Activated T-cell treated with anti-CD3 and anti-CD28 coated beads for 1 hour (primary cell): ENCODE results near the gene EPN2.

ENCODE experiments used
- DNase-seq: peaks from one replicate; pipeline ENCODE4 v3.0.0-alpha.2; 2020; ENCODE audit warnings: low read depth

Gene EPN2

DNA sequence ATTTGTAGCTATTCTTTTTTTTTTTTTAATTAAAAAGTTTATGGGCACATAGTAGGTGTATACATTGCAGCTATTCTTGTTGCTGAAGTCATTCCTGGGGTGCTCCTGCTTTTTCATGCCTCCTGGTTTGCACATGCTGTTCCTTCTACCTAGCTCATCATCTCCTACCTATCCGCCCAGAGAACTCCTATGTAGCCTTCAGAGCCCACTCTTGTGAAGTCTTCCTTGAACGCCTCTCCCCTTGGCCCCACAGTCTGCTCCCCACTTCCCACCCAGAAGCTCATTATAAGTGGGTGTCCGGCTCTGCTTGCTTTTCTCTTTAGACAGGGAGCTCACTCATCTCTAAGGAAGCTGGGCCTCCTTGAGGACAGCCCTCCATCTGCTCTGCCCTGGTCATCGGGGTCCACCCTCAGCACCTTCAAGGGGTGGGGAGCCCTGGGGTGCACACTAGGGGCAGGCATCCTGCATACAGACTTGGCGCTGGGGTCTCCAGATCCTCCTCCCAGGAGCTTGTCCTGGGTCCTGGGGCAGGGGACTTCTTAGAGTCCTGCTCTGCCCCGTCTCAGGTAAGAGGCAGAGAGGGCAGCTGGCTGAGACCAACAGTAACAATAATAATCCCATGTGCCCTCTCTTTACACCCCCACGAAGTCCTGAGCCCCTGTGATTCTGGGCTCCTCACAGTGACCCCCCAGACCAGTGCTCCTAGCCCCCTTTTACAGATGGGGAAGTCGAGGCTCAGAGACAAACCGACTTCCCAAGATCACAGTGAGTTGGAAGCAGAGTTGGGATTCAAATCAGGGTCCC, 128.9 kb downstream of the EPN2 start:
- no peak for DNase-seq

DNA sequence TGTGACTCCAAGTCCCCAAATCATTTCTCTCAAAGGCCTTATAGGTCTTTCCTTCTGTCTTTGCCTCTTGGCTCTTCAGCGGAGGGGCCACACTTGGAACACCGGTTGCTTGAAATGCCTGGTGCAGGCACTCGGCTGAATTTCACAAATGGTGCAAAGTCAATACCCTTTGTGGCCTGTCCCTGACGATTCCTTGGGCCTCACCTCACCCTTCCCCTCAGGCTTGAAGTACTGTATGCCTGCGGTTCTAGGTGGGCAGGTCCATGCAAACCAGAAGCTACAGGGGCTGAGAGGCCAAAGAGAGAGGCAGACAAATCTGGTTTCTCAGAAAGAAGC, 129.4 kb downstream of the EPN2 start:
- DNase-seq = no peak

DNA sequence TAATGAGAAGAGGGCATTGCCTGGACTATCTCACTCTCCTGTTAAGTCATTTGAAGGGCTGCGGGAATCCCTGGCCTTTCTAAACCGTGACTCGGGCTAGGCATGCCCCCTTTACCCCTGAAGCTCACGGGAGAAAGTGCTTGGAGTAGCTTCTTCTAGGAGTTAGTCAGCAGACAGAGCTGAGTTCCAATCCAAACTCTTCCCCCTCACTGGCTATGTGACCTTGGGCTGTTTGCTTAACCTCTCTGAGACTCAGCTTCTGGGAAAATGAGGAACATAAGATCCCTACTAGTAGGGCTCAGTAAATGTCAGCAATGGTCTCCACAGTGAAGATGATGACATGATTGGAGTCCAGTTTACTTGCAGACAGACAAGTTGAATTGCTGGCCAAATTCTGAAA, 131.1 kb downstream of the EPN2 start:
- no peak for DNase-seq

DNA sequence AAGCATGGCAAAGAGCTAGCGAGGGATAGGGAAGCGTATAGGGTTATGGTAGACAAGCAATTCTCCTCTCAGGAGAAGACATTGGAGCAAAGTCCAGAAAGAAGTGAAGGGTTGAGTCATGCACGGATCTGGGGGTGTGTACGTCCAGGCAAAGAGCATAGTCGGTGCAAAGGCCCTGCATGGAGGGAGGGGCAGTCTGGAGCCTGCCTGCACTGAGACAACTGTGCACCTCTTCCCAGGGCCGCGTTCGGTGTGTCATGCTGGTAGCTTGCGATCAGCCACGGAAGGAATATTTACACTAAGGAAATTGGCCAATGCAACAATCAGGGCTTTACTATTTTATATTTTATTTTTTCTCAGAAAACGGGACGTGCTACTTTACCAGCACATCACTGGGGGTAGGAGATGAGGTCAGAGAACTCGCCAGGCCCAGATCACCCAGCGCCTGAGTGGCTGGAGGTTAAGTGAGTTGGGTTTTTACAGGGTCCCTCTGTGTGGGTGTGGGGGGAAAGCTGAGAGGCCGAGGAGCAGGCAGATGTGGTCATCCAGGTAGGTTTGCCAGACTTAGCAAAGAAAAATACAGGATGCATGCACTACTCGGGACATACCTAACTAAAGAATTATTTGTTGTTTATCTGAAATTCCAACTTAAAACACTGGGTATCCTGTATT, 132.1 kb downstream of the EPN2 start:
- no peak for DNase-seq

DNA sequence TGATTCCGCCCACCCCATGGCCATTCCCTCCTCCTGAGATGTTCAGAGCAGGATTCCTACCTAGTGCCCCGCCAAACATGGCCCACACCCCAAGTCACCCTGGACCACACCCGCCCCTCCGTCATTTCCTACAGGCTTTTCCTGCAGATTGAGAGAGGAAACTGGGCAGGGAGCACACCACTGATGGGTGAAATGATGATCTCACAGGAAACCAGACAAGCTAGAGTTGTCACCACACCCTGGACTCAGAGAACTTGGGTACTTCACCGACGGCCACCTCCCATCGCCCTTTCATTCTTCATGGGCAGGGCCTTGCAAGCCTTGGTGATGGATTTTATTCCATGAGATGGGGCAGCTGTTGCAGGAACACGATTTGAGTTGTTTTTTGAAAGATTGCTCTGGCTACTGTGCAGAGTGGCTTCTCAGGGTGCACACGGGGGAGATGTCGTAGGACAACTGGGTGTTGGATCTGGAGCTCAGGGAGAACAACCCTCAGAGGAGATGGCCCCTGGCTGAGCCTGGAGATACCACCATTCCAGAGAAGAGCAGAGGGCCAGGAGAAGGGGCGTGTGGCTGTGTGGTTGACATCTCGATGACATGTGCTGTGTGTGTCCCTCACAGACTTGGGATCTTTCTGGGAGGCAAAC, 132.8 kb downstream of the EPN2 start:
- no peak for DNase-seq

DNA sequence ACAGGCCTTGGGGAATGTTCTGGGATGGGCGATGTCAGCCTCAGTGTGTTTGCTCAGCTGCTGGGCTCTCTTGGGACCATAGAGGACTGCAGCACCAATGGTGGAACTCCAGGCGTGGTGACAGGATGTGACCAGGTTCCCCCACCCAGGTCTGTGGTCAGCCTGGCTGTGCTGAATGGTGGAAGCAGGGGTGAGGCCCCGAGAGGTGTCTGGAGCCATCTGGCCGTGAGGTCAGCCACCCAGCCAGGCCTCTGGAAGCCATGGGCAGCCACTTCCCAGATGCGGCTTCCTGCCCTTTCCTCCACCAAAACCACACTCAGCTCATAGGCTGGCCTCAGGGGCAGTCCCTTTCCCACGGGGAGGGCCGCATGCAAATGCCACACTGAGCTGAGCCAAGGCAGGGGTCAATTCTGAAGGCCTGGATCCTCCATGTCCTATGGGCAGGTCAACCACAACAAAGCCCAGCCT, 133.4 kb downstream of the EPN2 start:
- no peak for DNase-seq

DNA sequence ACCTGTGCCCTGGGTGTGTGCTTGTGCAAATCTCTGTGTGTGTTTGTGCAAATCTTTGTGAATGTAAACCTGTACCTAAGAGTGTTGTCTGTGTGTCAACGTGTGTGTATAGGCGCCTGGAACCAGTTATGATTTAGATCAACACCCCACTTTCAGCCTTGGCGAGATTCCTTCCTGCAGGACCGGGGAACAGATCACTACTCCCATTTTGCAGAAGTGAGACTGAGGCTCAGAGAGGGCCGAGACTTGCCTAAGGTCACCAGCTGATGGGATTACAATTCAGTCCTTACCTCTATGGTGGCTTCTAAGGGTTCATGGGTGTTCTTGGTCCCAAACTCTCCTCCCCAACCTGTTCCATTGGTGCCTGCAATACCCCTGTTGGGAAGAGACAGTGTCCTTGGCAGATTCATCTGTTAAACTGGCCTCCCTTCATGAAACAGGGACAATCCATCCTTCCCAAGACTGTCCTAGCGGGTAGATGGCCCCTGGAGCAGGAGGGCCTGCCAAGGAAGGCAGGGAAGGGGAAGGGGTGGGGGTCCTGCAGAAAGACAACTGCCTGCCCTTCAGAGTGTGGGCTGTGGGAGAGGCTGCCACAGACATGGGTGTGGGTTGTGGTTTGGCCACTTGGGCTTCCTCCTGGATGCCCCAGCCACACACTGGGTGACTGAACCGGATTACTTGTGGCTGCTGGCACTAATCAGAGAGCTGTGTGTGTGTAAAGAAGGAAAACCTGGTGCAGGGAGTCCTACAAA, 134.3 kb downstream of the EPN2 start:
- no peak for DNase-seq

DNA sequence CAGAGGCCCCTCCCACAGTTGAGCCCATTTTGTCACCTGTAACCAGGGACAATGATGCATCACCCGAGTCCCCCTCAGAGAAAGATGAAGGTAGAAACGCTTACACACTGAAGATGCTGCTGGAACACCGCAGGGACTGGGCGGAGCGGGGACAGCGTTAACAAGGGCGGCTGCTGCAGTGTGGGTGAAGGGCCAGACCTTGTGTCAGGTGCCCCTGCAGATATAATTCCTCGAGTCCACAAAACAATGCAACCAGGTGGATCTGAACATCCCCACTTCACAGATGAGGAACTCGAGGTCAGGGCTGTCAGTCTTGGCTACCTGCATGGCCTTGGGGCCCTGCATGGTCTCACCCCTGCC, 134.8 kb downstream of the EPN2 start:
- no peak for DNase-seq

DNA sequence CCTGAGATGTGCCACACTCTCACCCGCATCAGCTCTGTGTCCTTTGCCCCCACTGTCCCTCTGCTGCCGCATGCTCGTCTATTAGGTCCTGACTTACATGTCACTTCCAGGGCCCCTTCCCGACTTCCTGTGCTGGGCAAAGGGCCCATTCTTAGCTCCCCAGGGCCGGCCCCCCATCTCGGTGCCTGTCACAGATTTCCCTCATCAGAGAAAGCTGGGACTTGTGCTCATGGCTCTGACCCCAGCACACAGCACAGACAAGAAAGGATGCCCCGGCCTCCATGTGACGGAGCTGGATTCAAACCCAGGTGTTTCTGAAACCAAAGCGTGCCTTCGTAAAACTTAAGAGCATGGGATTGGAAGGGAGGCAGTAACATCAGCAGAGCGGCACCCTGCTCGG, 135.3 kb downstream of the EPN2 start:
- no peak for DNase-seq

DNA sequence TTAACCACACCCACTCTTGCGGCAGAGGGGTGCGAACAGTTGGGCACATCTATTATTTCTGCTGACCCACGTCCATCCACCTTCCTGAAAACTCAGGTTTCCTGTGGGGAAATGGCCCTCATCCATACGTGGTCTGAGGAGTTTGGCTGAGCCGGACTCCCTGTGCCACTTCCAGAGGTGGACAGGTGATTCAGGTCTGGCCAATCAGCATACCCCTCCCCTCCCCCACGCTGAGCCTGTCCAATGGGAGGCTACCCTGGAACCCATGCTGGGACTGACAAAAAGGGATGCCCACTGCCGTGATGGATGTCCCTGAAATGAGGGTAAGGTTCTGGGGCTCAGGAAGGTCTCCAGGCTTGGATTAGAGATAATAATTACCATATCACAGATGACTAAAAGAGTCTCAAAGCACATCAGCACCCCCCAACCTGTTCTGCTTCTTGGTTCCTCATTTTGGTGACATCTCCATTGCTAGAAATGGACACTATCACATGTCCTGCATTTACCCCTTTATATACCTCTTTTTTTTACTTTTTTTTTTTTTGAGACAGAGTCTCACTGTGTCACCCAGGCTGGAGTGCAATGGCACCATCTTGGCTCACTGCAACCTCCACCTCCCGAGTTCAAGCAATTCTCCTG, 135.8 kb downstream of the EPN2 start:
- no peak for DNase-seq

DNA sequence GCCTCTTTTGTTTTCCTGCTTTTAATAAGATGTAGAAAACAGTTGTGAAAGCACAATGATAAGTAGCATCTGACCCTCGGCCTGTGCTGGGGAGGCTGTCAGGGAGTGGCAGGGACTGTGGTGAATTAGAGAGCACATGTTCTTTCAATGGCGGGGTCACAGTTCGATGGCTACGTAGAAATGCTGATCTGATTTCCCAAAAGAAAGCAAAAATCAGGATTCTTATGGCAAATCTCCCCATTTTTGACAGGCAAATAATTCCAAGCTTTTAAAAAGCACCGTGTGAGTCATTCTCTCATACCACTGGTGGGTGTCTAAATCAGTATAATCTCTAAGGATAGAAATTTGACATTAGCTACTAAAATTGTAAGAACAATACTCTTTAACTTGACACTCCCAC, 137.0 kb downstream of the EPN2 start:
- no peak for DNase-seq

DNA sequence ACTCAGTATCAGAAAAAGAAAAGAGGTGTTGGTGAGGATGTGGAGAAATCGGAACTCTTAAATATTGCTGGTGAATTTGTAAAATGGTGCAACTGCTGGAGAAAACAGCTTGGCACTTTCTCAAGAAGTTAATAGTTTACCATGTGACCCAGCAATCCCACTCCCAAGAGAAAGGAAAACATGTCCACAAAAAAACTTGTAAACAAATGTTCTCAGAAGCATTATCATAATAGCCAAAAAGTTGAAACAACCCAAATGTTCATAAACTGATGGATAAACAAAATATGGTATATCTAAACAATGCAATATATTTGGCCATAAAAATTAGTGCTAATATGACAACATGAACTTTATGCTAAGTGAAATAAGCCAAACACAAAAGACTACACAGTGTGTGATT, 138.6 kb downstream of the EPN2 start:
- no peak for DNase-seq

DNA sequence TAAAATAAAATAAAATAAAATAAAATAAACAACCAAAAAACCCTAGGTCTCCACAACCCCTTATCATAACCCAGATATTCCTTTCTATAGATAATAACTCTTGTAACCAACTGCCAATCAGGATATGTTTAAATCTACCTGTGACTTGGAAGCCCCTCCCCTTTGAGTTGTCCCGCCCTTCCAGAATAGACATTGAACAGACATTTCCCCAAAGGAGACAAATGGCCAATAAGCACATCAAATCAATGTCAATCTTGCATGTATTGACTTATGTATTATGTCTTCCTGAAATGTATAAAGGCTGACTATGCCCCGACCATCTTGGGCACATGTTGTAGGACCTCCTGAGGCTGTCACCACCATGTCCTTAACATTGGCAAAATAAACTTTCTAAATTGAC, 139.6 kb downstream of the EPN2 start:
- no peak for DNase-seq

DNA sequence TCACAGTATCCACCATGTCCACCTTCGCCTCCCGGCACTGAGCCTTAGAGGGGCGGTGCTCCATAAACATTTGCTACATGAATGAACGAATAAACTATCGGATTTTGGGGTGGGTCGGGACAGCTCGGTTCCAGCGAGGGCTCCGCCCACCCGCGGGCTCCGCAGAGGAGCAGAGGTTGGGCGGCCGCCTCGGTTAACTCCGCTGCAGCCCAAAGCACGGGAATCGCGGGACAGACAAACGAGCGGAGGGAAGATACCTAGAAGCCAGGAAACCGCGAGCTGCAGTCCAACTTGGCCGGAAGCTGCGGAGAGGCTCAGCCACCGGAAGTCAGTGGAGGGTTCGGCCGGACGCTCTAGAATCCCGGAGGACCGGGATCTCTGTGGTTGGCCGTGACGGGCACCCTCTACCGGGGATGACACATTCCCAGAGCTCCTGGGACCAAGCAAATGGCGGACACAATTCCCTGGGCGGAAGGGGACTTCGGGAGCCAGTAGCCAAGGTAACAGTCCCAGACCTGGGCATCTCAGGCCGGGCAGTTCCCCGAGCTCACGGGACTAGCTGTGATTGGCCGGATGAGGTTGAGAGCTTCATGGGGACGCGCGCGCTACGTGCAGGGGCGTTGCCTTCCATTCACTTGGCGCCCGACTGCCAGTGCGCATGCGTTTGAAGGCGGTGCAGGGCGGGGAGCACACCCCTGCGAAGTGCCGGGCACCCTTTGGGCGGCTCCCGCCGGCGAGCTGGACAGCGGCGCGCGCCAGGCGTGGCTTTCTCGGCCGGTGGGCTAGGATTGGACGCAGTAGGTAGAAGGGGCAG, 140.6 kb downstream of the EPN2 start:
- peak; percentile 88 for DNase-seq

DNA sequence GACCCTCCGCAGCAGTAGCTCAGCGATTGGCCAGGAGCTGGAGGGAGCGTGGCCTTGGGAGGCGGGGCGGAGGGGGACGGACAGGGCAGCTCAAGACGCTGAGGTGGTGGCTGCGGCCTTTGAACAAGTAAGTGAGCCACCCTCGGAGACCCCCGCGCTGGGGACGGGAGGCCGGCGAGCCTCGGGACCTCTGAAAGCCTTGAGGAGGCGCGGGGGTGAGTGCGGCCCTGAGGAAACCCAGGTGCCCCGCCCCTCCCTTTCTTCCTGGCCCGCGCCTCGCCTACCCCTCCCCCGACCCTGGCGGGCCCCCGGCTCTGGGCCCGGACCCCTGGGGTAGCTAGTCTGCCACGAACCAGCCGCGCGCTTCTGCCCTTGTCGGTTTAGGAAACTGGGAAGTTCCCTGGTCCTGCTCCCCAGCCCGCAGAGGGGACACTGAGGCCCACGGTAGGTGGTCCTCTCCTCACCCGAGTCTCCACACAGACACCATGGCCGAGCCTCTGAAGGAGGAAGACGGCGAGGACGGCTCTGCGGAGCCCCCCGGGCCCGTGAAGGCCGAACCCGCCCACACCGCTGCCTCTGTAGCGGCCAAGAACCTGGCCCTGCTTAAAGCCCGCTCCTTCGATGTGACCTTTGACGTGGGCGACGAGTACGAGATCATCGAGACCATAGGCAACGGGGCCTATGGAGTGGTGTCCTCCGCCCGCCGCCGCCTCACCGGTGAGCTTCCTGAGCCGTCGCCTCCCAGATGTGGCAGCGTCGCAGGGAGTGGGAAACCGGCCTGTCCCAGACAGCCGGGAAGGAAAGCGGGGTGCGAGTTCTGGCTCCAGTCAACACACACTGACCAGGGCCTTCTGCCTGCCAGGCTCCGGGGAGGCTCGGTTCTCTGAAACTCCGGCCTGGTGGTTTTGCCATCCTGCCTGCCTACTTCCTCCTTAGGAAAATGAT, 141.5 kb downstream of the EPN2 start, which contains the start of gene MAPK7:
TSS of gene MAPK7 (plus strand) at position 83 of the 945 bp plus-strand sequence. CDS start at position 486, 403 bp downstream.
- no peak for DNase-seq

DNA sequence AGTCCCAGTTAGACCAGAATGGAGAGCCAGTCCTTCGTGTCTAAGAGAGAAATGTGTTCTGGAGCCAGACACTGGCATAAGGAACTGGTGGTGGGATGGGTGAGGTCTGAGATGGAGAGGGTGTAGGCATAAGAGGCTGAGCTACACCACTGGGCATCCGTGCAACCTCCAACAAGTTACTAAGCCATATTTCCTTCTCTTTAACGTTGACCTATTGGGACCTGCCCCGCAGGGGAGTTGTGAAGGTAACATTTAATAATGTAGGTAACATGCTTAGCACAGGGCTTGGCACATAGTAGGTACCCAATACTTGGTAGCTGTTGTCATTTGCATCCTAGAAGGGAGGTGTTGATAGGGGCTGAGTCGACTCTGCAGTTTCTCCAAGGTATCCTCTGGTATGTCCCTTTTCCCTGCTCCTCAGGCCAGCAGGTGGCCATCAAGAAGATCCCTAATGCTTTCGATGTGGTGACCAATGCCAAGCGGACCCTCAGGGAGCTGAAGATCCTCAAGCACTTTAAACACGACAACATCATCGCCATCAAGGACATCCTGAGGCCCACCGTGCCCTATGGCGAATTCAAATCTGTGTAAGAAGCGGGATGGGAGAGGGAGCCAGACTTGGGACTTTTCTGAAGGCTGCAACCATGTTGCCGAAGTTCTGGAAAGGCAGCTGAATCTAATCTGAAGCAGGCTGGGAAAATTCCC, 142.3 kb downstream of the EPN2 start:
- DNase-seq = no peak

DNA sequence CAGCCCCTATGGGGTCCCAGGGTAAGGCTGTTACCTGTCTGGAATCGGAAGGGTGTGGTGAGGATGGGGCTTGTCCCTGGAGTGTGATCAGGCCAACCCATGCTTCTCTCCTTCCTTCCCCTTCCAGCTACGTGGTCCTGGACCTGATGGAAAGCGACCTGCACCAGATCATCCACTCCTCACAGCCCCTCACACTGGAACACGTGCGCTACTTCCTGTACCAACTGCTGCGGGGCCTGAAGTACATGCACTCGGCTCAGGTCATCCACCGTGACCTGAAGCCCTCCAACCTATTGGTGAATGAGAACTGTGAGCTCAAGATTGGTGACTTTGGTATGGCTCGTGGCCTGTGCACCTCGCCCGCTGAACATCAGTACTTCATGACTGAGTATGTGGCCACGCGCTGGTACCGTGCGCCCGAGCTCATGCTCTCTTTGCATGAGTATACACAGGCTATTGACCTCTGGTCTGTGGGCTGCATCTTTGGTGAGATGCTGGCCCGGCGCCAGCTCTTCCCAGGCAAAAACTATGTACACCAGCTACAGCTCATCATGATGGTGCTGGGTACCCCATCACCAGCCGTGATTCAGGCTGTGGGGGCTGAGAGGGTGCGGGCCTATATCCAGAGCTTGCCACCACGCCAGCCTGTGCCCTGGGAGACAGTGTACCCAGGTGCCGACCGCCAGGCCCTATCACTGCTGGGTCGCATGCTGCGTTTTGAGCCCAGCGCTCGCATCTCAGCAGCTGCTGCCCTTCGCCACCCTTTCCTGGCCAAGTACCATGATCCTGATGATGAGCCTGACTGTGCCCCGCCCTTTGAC, 143.5 kb downstream of the EPN2 start:
- no peak for DNase-seq

DNA sequence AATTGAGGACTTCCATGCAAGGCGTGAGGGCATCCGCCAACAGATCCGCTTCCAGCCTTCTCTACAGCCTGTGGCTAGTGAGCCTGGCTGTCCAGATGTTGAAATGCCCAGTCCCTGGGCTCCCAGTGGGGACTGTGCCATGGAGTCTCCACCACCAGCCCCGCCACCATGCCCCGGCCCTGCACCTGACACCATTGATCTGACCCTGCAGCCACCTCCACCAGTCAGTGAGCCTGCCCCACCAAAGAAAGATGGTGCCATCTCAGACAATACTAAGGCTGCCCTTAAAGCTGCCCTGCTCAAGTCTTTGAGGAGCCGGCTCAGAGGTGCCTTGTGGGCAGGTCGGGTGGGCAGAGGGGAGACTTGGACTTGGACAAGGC, 144.2 kb downstream of the EPN2 start:
- no peak for DNase-seq
